Mesothelial cell of epicardium (in vitro differentiated cells): ENCODE measurements around the gene TMIGD2. TPM values are rescaled to one million over a fixed set of nuclear protein-coding genes. Genes with fewer than 3 reads are reported as not detected.

ENCODE experiments used
- DNase-seq, 2 experiments: peaks; one replicate each; pipeline ENCODE4 v3.0.0; 2021; ENCODE audit warnings: low spot score in 2 of 2; ENCODE audit not compliant: unreplicated experiment in 2 of 2
- H3K27ac Mint-ChIP-seq: 2 replicates; pipeline ENCODE4 v1.8.0; 2021; ENCODE audit warnings: mixed read lengths
- H3K27me3 Mint-ChIP-seq: 2 replicates; pipeline ENCODE4 v1.8.0; 2021; ENCODE audit warnings: low read depth, mixed read lengths
- H3K36me3 Mint-ChIP-seq: 2 replicates; pipeline ENCODE4 v1.8.0; 2021; ENCODE audit warnings: mixed read lengths
- H3K4me1 Mint-ChIP-seq: 2 replicates; pipeline ENCODE4 v1.8.0; 2021; ENCODE audit warnings: mixed read lengths
- H3K4me3 Mint-ChIP-seq: 2 replicates; pipeline ENCODE4 v1.8.0; 2021; ENCODE audit warnings: mild to moderate bottlenecking, moderate library complexity, mixed read lengths
- H3K9me3 Mint-ChIP-seq: 2 replicates; pipeline ENCODE4 v1.8.0; 2021; ENCODE audit warnings: mixed read lengths
- total RNA-seq: library from RNA; stranded (reverse); gene quantifications from 3 replicates; pipeline ENCODE4 v1.2.1, GENCODE V29; 2021
- TF ChIP-seq, protein P1 (sequence below): fragments of 200-600 bp; sonication (generic); IDR thresholded peaks from one replicate; pipeline ENCODE4 v1.5.0; 2021; ENCODE audit warnings: antibody characterized with exemption; ENCODE audit not compliant: unreplicated experiment

Gene TMIGD2
- total RNA-seq, 1 donor from 2014 or later = not detected

DNA sequence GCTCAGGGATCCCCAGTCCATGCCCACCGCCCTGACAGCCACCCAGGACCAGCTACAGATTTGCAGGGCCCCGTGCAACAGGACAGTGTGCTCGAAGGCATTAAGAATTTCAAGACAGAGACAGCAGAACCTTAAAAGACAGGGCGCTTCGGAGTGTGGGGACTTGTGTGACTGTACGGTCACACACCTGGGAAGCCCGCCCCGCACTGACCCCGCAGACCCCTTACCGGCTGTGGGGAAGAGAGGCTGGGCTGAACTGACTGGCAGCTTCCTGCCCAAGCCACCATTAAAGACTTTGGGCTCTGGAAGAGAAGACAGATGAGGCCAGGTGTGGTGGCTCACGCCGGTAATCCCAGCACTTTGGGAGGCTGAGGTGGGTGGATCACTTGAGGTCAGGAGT, 22.0 kb upstream of the TMIGD2 start:
- TF ChIP-seq, protein P1, sequence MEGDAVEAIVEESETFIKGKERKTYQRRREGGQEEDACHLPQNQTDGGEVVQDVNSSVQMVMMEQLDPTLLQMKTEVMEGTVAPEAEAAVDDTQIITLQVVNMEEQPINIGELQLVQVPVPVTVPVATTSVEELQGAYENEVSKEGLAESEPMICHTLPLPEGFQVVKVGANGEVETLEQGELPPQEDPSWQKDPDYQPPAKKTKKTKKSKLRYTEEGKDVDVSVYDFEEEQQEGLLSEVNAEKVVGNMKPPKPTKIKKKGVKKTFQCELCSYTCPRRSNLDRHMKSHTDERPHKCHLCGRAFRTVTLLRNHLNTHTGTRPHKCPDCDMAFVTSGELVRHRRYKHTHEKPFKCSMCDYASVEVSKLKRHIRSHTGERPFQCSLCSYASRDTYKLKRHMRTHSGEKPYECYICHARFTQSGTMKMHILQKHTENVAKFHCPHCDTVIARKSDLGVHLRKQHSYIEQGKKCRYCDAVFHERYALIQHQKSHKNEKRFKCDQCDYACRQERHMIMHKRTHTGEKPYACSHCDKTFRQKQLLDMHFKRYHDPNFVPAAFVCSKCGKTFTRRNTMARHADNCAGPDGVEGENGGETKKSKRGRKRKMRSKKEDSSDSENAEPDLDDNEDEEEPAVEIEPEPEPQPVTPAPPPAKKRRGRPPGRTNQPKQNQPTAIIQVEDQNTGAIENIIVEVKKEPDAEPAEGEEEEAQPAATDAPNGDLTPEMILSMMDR = no peak

GRCh38 chr19:4323692-4324091, 21.5 kb upstream of the TMIGD2 start:
- H3K4me3 Mint-ChIP-seq = no peak overlapping the region
- TF ChIP-seq, protein P1 = no peak
- H3K27ac Mint-ChIP-seq = no peak overlapping the region
- peaks cover 17% of the 10 kb centered on the region for H3K4me1 Mint-ChIP-seq
- no peak for DNase-seq
- peaks cover 16% of the 10 kb centered on the region for H3K36me3 Mint-ChIP-seq
- H3K27me3 Mint-ChIP-seq = peaks cover 8% of the 10 kb centered on the region
- H3K9me3 Mint-ChIP-seq = peaks cover 17% of the 10 kb centered on the region

More for the DNA sequence above, 22.0 kb upstream of the TMIGD2 start:
- Mint-ChIP-seq H3K4me1 (peaks cover 18% of the 10 kb centered on the region), H3K27ac (no peak overlapping the region), H3K9me3 (peaks cover 12% of the 10 kb centered on the region), H3K27me3 (peaks cover 8% of the 10 kb centered on the region), H3K4me3 (no peak overlapping the region), H3K36me3 (peaks cover 12% of the 10 kb centered on the region)
- DNase-seq = no peak

GRCh38 chr19:4322942-4323665, 20.9 kb upstream of the TMIGD2 start:
- Mint-ChIP-seq H3K4me3 (no peak overlapping the region), H3K9me3 (peaks cover 17% of the 10 kb centered on the region), H3K27me3 (peaks cover 8% of the 10 kb centered on the region), H3K27ac (no peak overlapping the region), H3K36me3 (peaks cover 21% of the 10 kb centered on the region), H3K4me1 (peaks cover 14% of the 10 kb centered on the region)
- DNase-seq = no peak
- TF ChIP-seq, protein P1 = no peak

- H3K4me1 Mint-ChIP-seq = no peaks in the 10 kb centered on the region
Measured at GRCh38 chr19:4320419-4320818, 18.2 kb upstream of the TMIGD2 start.

DNA sequence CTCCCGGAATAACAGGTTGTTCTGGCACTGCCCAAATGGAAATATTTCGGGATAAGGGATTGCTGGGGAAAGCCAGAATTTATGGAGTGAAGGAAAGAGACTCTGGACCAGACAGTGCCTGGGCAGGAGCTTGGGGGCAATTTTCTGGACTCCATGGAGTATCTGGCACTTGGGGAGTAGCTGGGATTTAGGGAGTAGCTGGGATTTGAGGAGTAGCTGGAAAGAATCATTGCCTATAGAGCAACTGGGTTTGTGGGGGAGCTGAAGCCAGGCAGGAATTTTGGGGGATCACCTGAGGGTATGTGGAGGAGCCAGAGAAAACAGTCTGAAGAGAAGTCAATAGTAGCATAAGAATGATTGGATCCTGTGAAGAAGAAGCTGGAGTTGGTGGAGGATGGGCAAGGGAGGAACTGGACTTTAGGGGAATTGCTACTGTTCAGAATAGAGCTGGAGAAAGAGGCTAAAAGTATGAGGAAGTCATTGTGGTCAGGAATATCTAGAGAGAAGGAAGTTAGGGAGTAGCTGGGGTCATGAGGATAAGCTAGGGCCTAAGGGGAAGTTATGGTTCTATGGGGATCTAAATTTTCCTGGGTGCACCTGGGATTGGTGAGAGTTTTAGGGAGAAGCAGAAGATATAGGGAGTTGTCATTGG, 17.0 kb upstream of the TMIGD2 start:
- Mint-ChIP-seq H3K4me3 (no peak overlapping the region), H3K27ac (no peak overlapping the region), H3K9me3 (peaks cover 17% of the 10 kb centered on the region), H3K4me1 (no peaks in the 10 kb centered on the region), H3K27me3 (no peaks in the 10 kb centered on the region), H3K36me3 (peaks cover 23% of the 10 kb centered on the region)
- no peak for DNase-seq
- TF ChIP-seq, protein P1 = no peak

More at GRCh38 chr19:4320419-4320818, 18.2 kb upstream of the TMIGD2 start:
- Mint-ChIP-seq H3K27ac (no peak overlapping the region), H3K27me3 (no peaks in the 10 kb centered on the region), H3K4me3 (no peak overlapping the region), H3K9me3 (peaks cover 17% of the 10 kb centered on the region), H3K36me3 (peaks cover 24% of the 10 kb centered on the region)
- TF ChIP-seq, protein P1 = no peak
- no peak for DNase-seq
